A673 (cell line): Measurements from ENCODE around the gene TRIM71. TPM values are rescaled to one million over a fixed set of nuclear protein-coding genes. Genes with fewer than 3 reads are reported as not detected.

Experiments used
- BruUV-seq: library from RNA; stranded (reverse); fragments of 400-500 nt; replicated peaks from 2 replicates; lab custom pipeline; 2021; lab: Mats Ljungman, UMichigan
- CTCF ChIA-PET: fragments of 300-600 bp; sonication (Branson Sonifier 250); formaldehyde crosslinking; loops from one replicate; lab custom pipeline; 2022; ENCODE audit warnings: antibody characterized with exemption; lab: Charles Lee
- POLR2A ChIA-PET: fragments of 300-600 bp; sonication (Branson Sonifier 250); formaldehyde crosslinking; loops from one replicate; lab custom pipeline; 2022; ENCODE audit warnings: antibody characterized with exemption; ENCODE audit not compliant: low non-redundant PET; lab: Charles Lee
- DNase-seq: peaks from one replicate; pipeline ENCODE4 v3.0.0-alpha.2; 2015; ENCODE audit warnings: low spot score
- H3K27ac ChIP-seq: fragments of 200-600 bp; sonication (generic); 2 replicates; pipeline ENCODE4 v1.5.1; 2016; ENCODE audit warnings: mixed run types, low read depth, mild to moderate bottlenecking, mixed read lengths, antibody characterized with exemption, low read length; ENCODE audit not compliant: poor library complexity, severe bottlenecking
- H3K27me3 ChIP-seq: fragments of 200-600 bp; sonication (generic); replicated peaks from 2 replicates; pipeline ENCODE4 v1.6.1; 2017; ENCODE audit warnings: mixed run types, low read depth, mild to moderate bottlenecking, mixed read lengths, antibody characterized with exemption, low read length; ENCODE audit not compliant: insufficient read depth, poor library complexity
- H3K36me3 ChIP-seq: fragments of 200-600 bp; sonication (generic); 2 replicates; pipeline ENCODE4 v1.6.1; 2016; ENCODE audit warnings: mixed run types, mild to moderate bottlenecking, mixed read lengths, antibody characterized with exemption, low read length; ENCODE audit not compliant: insufficient read depth, poor library complexity, severe bottlenecking
- H3K4me1 ChIP-seq: fragments of 200-600 bp; sonication (generic); 2 replicates; pipeline ENCODE4 v1.6.1; 2017; ENCODE audit warnings: mixed run types, mild to moderate bottlenecking, mixed read lengths, antibody characterized with exemption, low read length; ENCODE audit not compliant: insufficient read depth, poor library complexity, severe bottlenecking
- H3K4me3 ChIP-seq: fragments of 200-600 bp; sonication (generic); 2 replicates; pipeline ENCODE4 v1.5.1; 2016; ENCODE audit warnings: low read depth, mixed run types, mild to moderate bottlenecking, mixed read lengths, low read length; ENCODE audit not compliant: poor library complexity, severe bottlenecking
- H3K9me3 ChIP-seq: fragments of 200-600 bp; sonication (generic); 2 replicates; pipeline ENCODE4 v1.6.1; 2016; ENCODE audit warnings: mixed run types, low read depth, mild to moderate bottlenecking, mixed read lengths, antibody characterized with exemption, low read length; ENCODE audit not compliant: poor library complexity, severe bottlenecking
- CTCF ChIP-seq: fragments of 300-800, 200-600 bp; sonication (generic); conservative IDR thresholded peaks from 2 replicates; pipeline ENCODE4 v1.5.1; 2017; ENCODE audit warnings: low read depth, mild to moderate bottlenecking, antibody characterized with exemption, low read length, moderate library complexity, mixed read lengths
- EZH2 ChIP-seq: fragments of 200-600 bp; sonication (generic); IDR thresholded peaks from 2 replicates; pipeline ENCODE4 v1.6.1; 2017; ENCODE audit warnings: borderline replicate concordance, low read depth, mild to moderate bottlenecking, mixed read lengths, antibody characterized with exemption, low read length; ENCODE audit not compliant: poor library complexity, severe bottlenecking
- intact Hi-C: fragments of 100-400 bp; cut with micrococcal nuclease; formaldehyde crosslinking; loops from one replicate; pipeline ENCODE4 v1.10.0; 2022; ENCODE audit not compliant: unreplicated experiment
- total RNA-seq: library from RNA; stranded (reverse); gene quantifications from 2 replicates; pipeline ENCODE4 v1.2.3, GENCODE V29; 2021

The TRIM71 gene
- total RNA-seq, 1 experiment from 2014 or later, result 0.30 TPM

- Histone ChIP-seq H3K9me3 (no peaks in the 10 kb centered on the region), H3K27ac (no peak overlapping the region), H3K4me3 (no peak overlapping the region), H3K4me1 (no peaks in the 10 kb centered on the region), H3K27me3 (no peaks in the 10 kb centered on the region), H3K36me3 (no peaks in the 10 kb centered on the region)
- POLR2A ChIA-PET, result no interaction called here
- no peak for TF ChIP-seq EZH2
- TF ChIP-seq CTCF, result no peak
- BruUV-seq, result no TSS peak
- CTCF ChIA-PET, result no interaction called here
- intact Hi-C loops, result no loop called here
- no peak for DNase-seq
Observed at GRCh38 chr3:32881624-32882023, 63.8 kb downstream of the TRIM71 start.

GRCh38 chr3:32882189-32882588, 64.4 kb downstream of the TRIM71 start:
- Histone ChIP-seq H3K27me3 (no peaks in the 10 kb centered on the region), H3K9me3 (no peaks in the 10 kb centered on the region), H3K36me3 (no peaks in the 10 kb centered on the region), H3K27ac (no peak overlapping the region), H3K4me1 (no peaks in the 10 kb centered on the region), H3K4me3 (no peak overlapping the region)
- CTCF ChIA-PET, result no interaction called here
- POLR2A ChIA-PET, result no interaction called here
- TF ChIP-seq EZH2, result no peak
- TF ChIP-seq CTCF, result no peak
- BruUV-seq, result no TSS peak
- intact Hi-C loops, result no loop called here
- DNase-seq, result no peak

- BruUV-seq, result no TSS peak
- TF ChIP-seq EZH2 (no peak), CTCF (no peak)
- H3K9me3 ChIP-seq, result no peaks in the 10 kb centered on the region
- H3K4me1 ChIP-seq, result no peaks in the 10 kb centered on the region
- DNase-seq, result no peak
- no peaks in the 10 kb centered on the region for H3K27me3 ChIP-seq
- H3K27ac ChIP-seq, result no peak overlapping the region
- POLR2A ChIA-PET, result no interaction called here
- no peaks in the 10 kb centered on the region for H3K36me3 ChIP-seq
- H3K4me3 ChIP-seq, result no peak overlapping the region
- intact Hi-C loops, result no loop called here
- CTCF ChIA-PET, result no interaction called here
Observed at GRCh38 chr3:32882603-32883025, 64.8 kb downstream of the TRIM71 start.
